DOHH2 (cell line): Measurements from ENCODE around the gene PITPNM1.
"Not testable (repeated sequence)": the region's sequence is repeated elsewhere in the genome, so short reads cannot be mapped to it uniquely, and the experiment has no call there.

ENCODE experiments used
- H3F3A ChIP-seq: fragments of 200-600 bp; sonication (generic), shearing (Covaris generic); 2 replicates; pipeline ENCODE4 v1.6.0; 2016; ENCODE audit warnings: antibody characterized with exemption, mild to moderate bottlenecking; ENCODE audit not compliant: control insufficient read depth, insufficient read depth
- H3K27ac ChIP-seq: fragments of 200-600 bp; sonication (generic); 2 replicates; pipeline ENCODE4 v1.5.1; 2014; ENCODE audit warnings: low read depth, mild to moderate bottlenecking, low read length, moderate library complexity
- H3K27me3 ChIP-seq: fragments of 200-600 bp; sonication (generic); 2 replicates; pipeline ENCODE4 v1.6.1; 2014; ENCODE audit warnings: mild to moderate bottlenecking, low read length, mixed read lengths; ENCODE audit not compliant: control insufficient read depth
- H3K36me3 ChIP-seq: fragments of 200-600 bp; sonication (generic); 2 replicates; pipeline ENCODE4 v1.6.1; 2014; ENCODE audit warnings: mild to moderate bottlenecking, low read length, moderate library complexity, mixed read lengths; ENCODE audit not compliant: control insufficient read depth
- H3K4me1 ChIP-seq: fragments of 200-600 bp; sonication (generic); 2 replicates; pipeline ENCODE4 v1.6.1; 2014; ENCODE audit warnings: mild to moderate bottlenecking, low read length, mixed read lengths; ENCODE audit not compliant: control insufficient read depth
- H3K4me2 ChIP-seq: fragments of 200-600 bp; sonication (generic); 2 replicates; pipeline ENCODE4 v1.6.0; 2014; ENCODE audit warnings: mild to moderate bottlenecking, low read length, moderate library complexity
- H3K4me3 ChIP-seq: fragments of 200-600 bp; sonication (generic); 2 replicates; pipeline ENCODE4 v1.5.1; 2014; ENCODE audit warnings: mild to moderate bottlenecking, low read length, mixed read lengths
- H3K79me2 ChIP-seq: fragments of 200-600 bp; sonication (generic); 2 replicates; pipeline ENCODE4 v1.6.1; 2014; ENCODE audit warnings: mild to moderate bottlenecking, low read length, mixed read lengths; ENCODE audit not compliant: control insufficient read depth
- H3K9me2 ChIP-seq: fragments of 200-600 bp; sonication (generic); replicated peaks from 2 replicates; pipeline ENCODE4 v1.6.1; 2014; ENCODE audit warnings: mild to moderate bottlenecking, low read length, mixed read lengths; ENCODE audit not compliant: control insufficient read depth
- H3K9me3 ChIP-seq: fragments of 200-600 bp; sonication (generic); 2 replicates; pipeline ENCODE4 v1.6.1; 2014; ENCODE audit warnings: antibody characterized with exemption, low read length, mixed read lengths; ENCODE audit not compliant: control insufficient read depth, insufficient read depth
- H4K20me1 ChIP-seq: fragments of 200-600 bp; sonication (generic); 2 replicates; pipeline ENCODE4 v1.6.0; 2014; ENCODE audit warnings: low read depth, mild to moderate bottlenecking, antibody characterized with exemption, low read length, moderate library complexity; ENCODE audit not compliant: control insufficient read depth, insufficient read depth
- CTCF ChIP-seq: fragments of 200-600 bp; sonication (generic); IDR thresholded peaks from one replicate; pipeline ENCODE4 v1.5.1; 2014; ENCODE audit warnings: antibody characterized with exemption, mild to moderate bottlenecking, low read depth, low read length; ENCODE audit not compliant: poor library complexity, severe bottlenecking
- EZH2phosphoT487 ChIP-seq: fragments of 200-600 bp; sonication (generic); IDR thresholded peaks from 2 replicates; pipeline ENCODE4 v1.6.1; 2017; ENCODE audit warnings: borderline replicate concordance, mild to moderate bottlenecking, antibody characterized with exemption, low read length, moderate library complexity, mixed read lengths

The PITPNM1 gene

GRCh38 chr11:67514116-67514515, 9.0 kb upstream of the PITPNM1 start:
- H3K27me3 ChIP-seq = peaks cover 28% of the 10 kb centered on the region
- no peaks in the 10 kb centered on the region for H3F3A ChIP-seq
- no peak overlapping the region for H3K27ac ChIP-seq
- H3K4me2 ChIP-seq = no peak overlapping the region
- no peaks in the 10 kb centered on the region for H4K20me1 ChIP-seq
- peaks cover 2% of the 10 kb centered on the region for H3K4me1 ChIP-seq
- H3K9me3 ChIP-seq = no peaks in the 10 kb centered on the region
- no peaks in the 10 kb centered on the region for H3K9me2 ChIP-seq
- TF ChIP-seq EZH2phosphoT487 = no peak
- TF ChIP-seq CTCF = no peak
- H3K79me2 ChIP-seq = no peaks in the 10 kb centered on the region
- H3K36me3 ChIP-seq = no peaks in the 10 kb centered on the region
- H3K4me3 ChIP-seq = no peak overlapping the region

GRCh38 chr11:67511558-67511957, 6.4 kb upstream of the PITPNM1 start:
- H3K27me3 ChIP-seq = peaks cover 28% of the 10 kb centered on the region
- not testable (repeated sequence) for H3F3A ChIP-seq, H3K9me3 ChIP-seq, H4K20me1 ChIP-seq, H3K36me3 ChIP-seq, H3K4me3 ChIP-seq, H3K27ac ChIP-seq, H3K9me2 ChIP-seq, H3K4me2 ChIP-seq
- H3K4me1 ChIP-seq = peaks cover 14% of the 10 kb centered on the region
- peaks cover 12% of the 10 kb centered on the region for H3K79me2 ChIP-seq

GRCh38 chr11:67510023-67510345, 4.8 kb upstream of the PITPNM1 start:
- H3K4me2 ChIP-seq = no peak overlapping the region
- peaks cover 28% of the 10 kb centered on the region for H3K4me1 ChIP-seq
- no peaks in the 10 kb centered on the region for H3K9me2 ChIP-seq
- H3K79me2 ChIP-seq = peaks cover 25% of the 10 kb centered on the region
- peaks cover 12% of the 10 kb centered on the region for H3K36me3 ChIP-seq
- H3F3A ChIP-seq = peaks cover 4% of the 10 kb centered on the region
- peaks cover 24% of the 10 kb centered on the region for H3K27me3 ChIP-seq
- no peaks in the 10 kb centered on the region for H3K9me3 ChIP-seq
- H3K27ac ChIP-seq = no peak overlapping the region
- TF ChIP-seq CTCF = no peak
- no peak for TF ChIP-seq EZH2phosphoT487
- no peaks in the 10 kb centered on the region for H4K20me1 ChIP-seq
- no peak overlapping the region for H3K4me3 ChIP-seq

GRCh38 chr11:67508486-67509121, 3.4 kb upstream of the PITPNM1 start:
- Histone ChIP-seq H3K9me3 (no peaks in the 10 kb centered on the region), H3F3A (peaks cover 4% of the 10 kb centered on the region), H3K4me3 (peak overlapping the region; percentile 89), H3K4me2 (peak overlapping the region; percentile 83), H3K4me1 (peaks cover 32% of the 10 kb centered on the region), H3K79me2 (peaks cover 38% of the 10 kb centered on the region), H3K27me3 (peaks cover 17% of the 10 kb centered on the region), H3K36me3 (peaks cover 15% of the 10 kb centered on the region), H3K9me2 (no peaks in the 10 kb centered on the region), H4K20me1 (peaks cover 3% of the 10 kb centered on the region; the same call in 1 of the 2 replicates), H3K27ac (peak overlapping the region; percentile 68)
- no peak for TF ChIP-seq CTCF
- TF ChIP-seq EZH2phosphoT487 = no peak
